ENCODE measurements around the gene NTN1. TPM values are rescaled to one million over a fixed set of nuclear protein-coding genes. Genes with fewer than 3 reads are reported as not detected.
A peak's percentile ranks its signal among the peaks of the same experiment; 100 is the strongest.

Gene NTN1
- total RNA-seq, 2 donors from 2014 or later, result 68.8 to 79.0 TPM

DNA sequence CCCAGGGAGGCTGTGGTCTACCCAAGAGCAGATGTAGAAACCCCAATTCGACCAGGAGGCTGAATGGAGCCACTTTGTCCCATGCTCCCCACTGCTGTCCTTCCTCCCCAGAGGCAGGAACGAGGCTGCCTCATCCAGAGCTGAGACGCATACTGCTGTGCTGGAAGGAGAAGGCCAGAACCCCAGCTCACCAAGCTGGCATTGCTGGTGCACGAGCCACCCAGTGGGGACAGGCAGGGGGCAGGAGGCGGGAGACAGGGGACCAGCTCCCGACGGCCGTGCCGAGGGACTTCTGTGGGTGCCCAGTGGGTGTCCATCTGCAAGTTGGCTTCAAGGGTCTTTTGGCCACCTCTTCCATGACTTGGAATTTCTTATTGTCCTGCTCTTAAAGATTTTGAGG, 66.6 kb downstream of the NTN1 start:
- Histone ChIP-seq H3K9me3 (no peaks in the 10 kb centered on the region), H3K36me3 (no peaks in the 10 kb centered on the region), H3K4me3 (no peak overlapping the region), H3K27me3 (replicated peaks; ENCODE audit: insufficient read depth) (no peaks in the 10 kb centered on the region), H3K4me1 (ENCODE audit: control insufficient read depth in 1 of 2, low read depth in 2 of 2) (peaks cover 15 to 30% of the 10 kb centered on the region in 2 donors), H3K27ac (peak overlapping the region in 1 of 2 donors; percentile 11)
- no peak for DNase-seq (ENCODE audit: low spot score)
- TF ChIP-seq, protein P1, sequence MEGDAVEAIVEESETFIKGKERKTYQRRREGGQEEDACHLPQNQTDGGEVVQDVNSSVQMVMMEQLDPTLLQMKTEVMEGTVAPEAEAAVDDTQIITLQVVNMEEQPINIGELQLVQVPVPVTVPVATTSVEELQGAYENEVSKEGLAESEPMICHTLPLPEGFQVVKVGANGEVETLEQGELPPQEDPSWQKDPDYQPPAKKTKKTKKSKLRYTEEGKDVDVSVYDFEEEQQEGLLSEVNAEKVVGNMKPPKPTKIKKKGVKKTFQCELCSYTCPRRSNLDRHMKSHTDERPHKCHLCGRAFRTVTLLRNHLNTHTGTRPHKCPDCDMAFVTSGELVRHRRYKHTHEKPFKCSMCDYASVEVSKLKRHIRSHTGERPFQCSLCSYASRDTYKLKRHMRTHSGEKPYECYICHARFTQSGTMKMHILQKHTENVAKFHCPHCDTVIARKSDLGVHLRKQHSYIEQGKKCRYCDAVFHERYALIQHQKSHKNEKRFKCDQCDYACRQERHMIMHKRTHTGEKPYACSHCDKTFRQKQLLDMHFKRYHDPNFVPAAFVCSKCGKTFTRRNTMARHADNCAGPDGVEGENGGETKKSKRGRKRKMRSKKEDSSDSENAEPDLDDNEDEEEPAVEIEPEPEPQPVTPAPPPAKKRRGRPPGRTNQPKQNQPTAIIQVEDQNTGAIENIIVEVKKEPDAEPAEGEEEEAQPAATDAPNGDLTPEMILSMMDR (IDR thresholded peaks at IDR 0.05), result no peak
- no peak for ATAC-seq (ENCODE audit: insufficient number of reproducible peaks, low FRiP score, low read depth)

DNA sequence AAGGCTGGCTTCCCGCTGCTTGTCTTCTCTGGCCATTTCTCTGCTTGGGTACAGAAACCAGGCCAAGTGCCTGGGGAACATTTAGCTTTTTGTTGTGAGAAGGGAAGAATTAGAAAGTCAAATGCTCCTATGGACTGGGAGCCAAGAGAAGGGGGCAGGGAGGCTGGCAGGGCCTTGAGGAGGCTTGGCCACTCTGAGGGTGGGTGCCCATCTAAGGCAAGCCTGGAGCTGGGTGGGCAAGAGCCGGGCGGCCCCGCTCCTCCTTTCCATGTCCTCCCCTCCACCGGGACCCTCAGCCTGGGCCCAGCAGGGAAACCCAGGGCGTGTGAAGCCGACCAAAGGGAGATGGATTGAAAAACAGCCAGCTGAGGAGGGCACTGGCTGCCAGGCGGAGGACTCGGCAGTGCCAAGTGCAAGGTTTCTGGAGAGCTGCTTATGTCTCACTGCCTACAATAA, 69.4 kb downstream of the NTN1 start:
- peak; percentile 42 for ATAC-seq (ENCODE audit: insufficient number of reproducible peaks, low FRiP score, low read depth)
- TF ChIP-seq, protein P1 (IDR thresholded peaks at IDR 0.05), result no peak
- H3K4me3 ChIP-seq, result peak overlapping the region; percentile 58

GRCh38 chr17:9094193-9094592, 72.9 kb downstream of the NTN1 start:
- TF ChIP-seq, protein P1 (IDR thresholded peaks at IDR 0.05), result no peak
- DNase-seq (ENCODE audit: low spot score) (no peak), ATAC-seq (ENCODE audit: insufficient number of reproducible peaks, low FRiP score, low read depth) (no peak)
- H3K27ac ChIP-seq, result no peak overlapping the region
- H3K4me1 ChIP-seq (ENCODE audit: control insufficient read depth in 1 of 2, low read depth in 2 of 2), result peaks cover 25 to 51% of the 10 kb centered on the region in 2 donors
- no peaks in the 10 kb centered on the region for H3K27me3 ChIP-seq (replicated peaks; ENCODE audit: insufficient read depth)
- H3K36me3 ChIP-seq, result no peaks in the 10 kb centered on the region
- no peaks in the 10 kb centered on the region for H3K9me3 ChIP-seq
- H3K4me3 ChIP-seq, result no peak overlapping the region

More for the DNA sequence above, 69.4 kb downstream of the NTN1 start:
- DNase-seq (ENCODE audit: low spot score), result peak; percentile 25
- Histone ChIP-seq H3K27ac (peak overlapping the region; percentile 69 to 76), H3K27me3 (replicated peaks; ENCODE audit: insufficient read depth) (no peaks in the 10 kb centered on the region), H3K9me3 (no peaks in the 10 kb centered on the region), H3K4me1 (ENCODE audit: control insufficient read depth in 1 of 2, low read depth in 2 of 2) (peaks cover 21 to 46% of the 10 kb centered on the region in 2 donors), H3K36me3 (no peaks in the 10 kb centered on the region)

DNA sequence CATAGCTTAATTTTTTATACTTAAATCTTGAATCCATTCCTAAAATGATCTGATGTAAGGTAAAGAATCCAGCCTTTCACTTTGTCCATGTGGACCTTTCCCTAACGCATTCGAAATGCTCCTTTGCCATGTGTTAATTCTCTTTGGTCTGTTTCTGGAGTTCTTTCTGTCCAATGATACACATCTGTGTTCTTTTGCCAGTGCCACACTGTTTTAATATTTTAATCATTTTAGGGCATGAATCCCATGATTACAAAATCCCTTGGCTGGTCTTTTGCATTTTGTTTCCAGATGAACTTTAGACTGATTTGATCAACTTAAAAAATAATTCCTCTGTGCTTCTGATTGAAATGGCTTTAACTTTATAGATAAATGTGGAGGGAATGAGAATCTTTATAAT, 74.1 kb downstream of the NTN1 start:
- Histone ChIP-seq H3K9me3 (no peaks in the 10 kb centered on the region), H3K27ac (peak overlapping the region in 1 of 2 donors; percentile 20), H3K27me3 (replicated peaks; ENCODE audit: insufficient read depth) (no peaks in the 10 kb centered on the region), H3K4me3 (peak overlapping the region; percentile 29), H3K36me3 (no peaks in the 10 kb centered on the region), H3K4me1 (ENCODE audit: control insufficient read depth in 1 of 2, low read depth in 2 of 2) (peaks cover 17 to 43% of the 10 kb centered on the region in 2 donors)
- no peak for DNase-seq (ENCODE audit: low spot score)
- TF ChIP-seq, protein P1 (IDR thresholded peaks at IDR 0.05), result no peak
- ATAC-seq (ENCODE audit: insufficient number of reproducible peaks, low FRiP score, low read depth), result no peak

- no peaks in the 10 kb centered on the region for H3K36me3 ChIP-seq
- ATAC-seq (ENCODE audit: insufficient number of reproducible peaks, low FRiP score, low read depth) (no peak), DNase-seq (ENCODE audit: low spot score) (no peak)
- H3K4me1 ChIP-seq (ENCODE audit: control insufficient read depth in 1 of 2, low read depth in 2 of 2), result peaks cover 14 to 43% of the 10 kb centered on the region in 2 donors
- H3K27me3 ChIP-seq (replicated peaks; ENCODE audit: insufficient read depth), result no peaks in the 10 kb centered on the region
- TF ChIP-seq, protein P1 (IDR thresholded peaks at IDR 0.05), result no peak
- H3K4me3 ChIP-seq, result no peak overlapping the region
- H3K27ac ChIP-seq, result no peak overlapping the region
- H3K9me3 ChIP-seq, result no peaks in the 10 kb centered on the region
Measured at GRCh38 chr17:9098242-9098825, 77.0 kb downstream of the NTN1 start.
